Neural cell (in vitro differentiated cells): ENCODE measurements around the gene SPPL3. TPM values are rescaled to one million over a fixed set of nuclear protein-coding genes. Genes with fewer than 3 reads are reported as not detected.

Experiments
- H2AFZ ChIP-seq: fragments of 200-600, 300-800 bp; sonication (generic), shearing (Covaris generic); 2 replicates; pipeline ENCODE4 v1.6.0; 2014; ENCODE audit warnings: low read depth, mild to moderate bottlenecking, antibody characterized with exemption, low read length, moderate library complexity
- H3F3A ChIP-seq: fragments of 200-600 bp; shearing (Covaris generic); 2 replicates; pipeline ENCODE4 v1.6.1; 2016; ENCODE audit warnings: mild to moderate bottlenecking, moderate library complexity, mixed read lengths, antibody characterized with exemption, low read length; ENCODE audit not compliant: insufficient read depth, poor library complexity, severe bottlenecking
- H3K27ac ChIP-seq: fragments of 200-600, 300-800 bp; sonication (generic), shearing (Covaris generic); 2 replicates; pipeline ENCODE4 v1.5.1; 2014; ENCODE audit warnings: mild to moderate bottlenecking, low read length, moderate library complexity
- H3K27me3 ChIP-seq: fragments of 300-800, 200-600 bp; sonication (generic), shearing (Covaris generic); 2 replicates; pipeline ENCODE4 v1.6.0; 2014; ENCODE audit warnings: mild to moderate bottlenecking, low read depth, low read length, moderate library complexity; ENCODE audit not compliant: insufficient read depth
- H3K36me3 ChIP-seq: fragments of 300-800, 200-600 bp; sonication (generic), shearing (Covaris generic); 2 replicates; pipeline ENCODE4 v1.5.1; 2014; ENCODE audit warnings: mild to moderate bottlenecking, antibody characterized with exemption, low read length, moderate library complexity; ENCODE audit not compliant: insufficient read depth
- H3K4me2 ChIP-seq: fragments of 300-800, 200-600 bp; sonication (generic), shearing (Covaris generic); 2 replicates; pipeline ENCODE4 v1.6.0; 2014; ENCODE audit warnings: mild to moderate bottlenecking, low read length
- H3K4me3 ChIP-seq: fragments of 300-800, 200-600 bp; sonication (generic), shearing (Covaris generic); 2 replicates; pipeline ENCODE4 v1.5.1; 2014; ENCODE audit warnings: mild to moderate bottlenecking, low read length, moderate library complexity
- H3K79me2 ChIP-seq: fragments of 200-600 bp; shearing (Covaris generic); replicated peaks from 2 replicates; pipeline ENCODE4 v1.6.0; 2014; ENCODE audit warnings: mild to moderate bottlenecking, low read length, moderate library complexity; ENCODE audit not compliant: insufficient read depth
- H3K9ac ChIP-seq: fragments of 300-800, 200-600 bp; sonication (generic), shearing (Covaris generic); 2 replicates; pipeline ENCODE4 v1.6.1; 2016; ENCODE audit warnings: mild to moderate bottlenecking, low read length, mixed read lengths
- H3K9me2 ChIP-seq: fragments of 200-600 bp; shearing (Covaris generic); 2 replicates; pipeline ENCODE4 v1.6.1; 2016; ENCODE audit warnings: mild to moderate bottlenecking, low read length, mixed read lengths; ENCODE audit not compliant: insufficient read depth
- H3K9me3 ChIP-seq: fragments of 200-600, 300-800 bp; sonication (generic), shearing (Covaris generic); 2 replicates; pipeline ENCODE4 v1.6.1; 2016; ENCODE audit warnings: mild to moderate bottlenecking, mixed run types, low read length, moderate library complexity, mixed read lengths
- H4K20me1 ChIP-seq: fragments of 200-600 bp; shearing (Covaris generic); 2 replicates; pipeline ENCODE4 v1.6.1; 2016; ENCODE audit warnings: mild to moderate bottlenecking, mixed run types; ENCODE audit not compliant: insufficient read depth
- EP300 ChIP-seq: fragments of 450-650 bp; conservative IDR thresholded peaks from 2 replicates; pipeline ENCODE4 v1.6.1; 2014; ENCODE audit warnings: antibody characterized with exemption, mild to moderate bottlenecking, moderate library complexity; ENCODE audit not compliant: poor library complexity, severe bottlenecking
- EZH2 ChIP-seq: fragments of 200-600, 300-800 bp; shearing (Covaris generic), sonication (generic); IDR thresholded peaks from 2 replicates; pipeline ENCODE4 v1.6.1; 2014; ENCODE audit warnings: antibody characterized with exemption, low read length, borderline replicate concordance, mild to moderate bottlenecking; ENCODE audit not compliant: insufficient read depth, poor library complexity, severe bottlenecking
- MXI1 ChIP-seq: fragments of 450-650 bp; conservative IDR thresholded peaks from 2 replicates; pipeline ENCODE4 v1.6.1; 2014; ENCODE audit warnings: antibody characterized with exemption, mild to moderate bottlenecking; ENCODE audit not compliant: poor library complexity, severe bottlenecking
- POLR2AphosphoS5 ChIP-seq: IDR thresholded peaks from 2 replicates; pipeline ENCODE4 v1.6.1; 2012
- RAD21 ChIP-seq: fragments of 450-650 bp; conservative IDR thresholded peaks from 2 replicates; pipeline ENCODE4 v1.6.1; 2014; ENCODE audit warnings: antibody characterized with exemption, mild to moderate bottlenecking, moderate library complexity
- SMC3 ChIP-seq: fragments of 450-650 bp; conservative IDR thresholded peaks from 2 replicates; pipeline ENCODE4 v1.6.1; 2014; ENCODE audit warnings: antibody characterized with exemption, mild to moderate bottlenecking, moderate library complexity; ENCODE audit not compliant: poor library complexity
- TAF1 ChIP-seq: IDR thresholded peaks from 2 replicates; pipeline ENCODE4 v1.6.1; 2012; ENCODE audit warnings: low read depth
- polyA plus RNA-seq: library from polyadenylated mRNA; depleted of rRNA; stranded (reverse); fragments of >200 nt; gene quantifications from 2 replicates; pipeline ENCODE4 v1.2.3, GENCODE V29; 2014
- TF ChIP-seq, protein P1 (sequence below): fragments of 450-650 bp; IDR thresholded peaks from 2 replicates; pipeline ENCODE4 v1.5.1; 2014; ENCODE audit warnings: antibody characterized with exemption, mild to moderate bottlenecking, moderate library complexity; ENCODE audit not compliant: poor library complexity, severe bottlenecking
- TF ChIP-seq, protein P2 (sequence below): IDR thresholded peaks from 2 replicates; pipeline ENCODE4 v1.6.1; 2012; ENCODE audit warnings: borderline replicate concordance

Gene SPPL3
- polyA plus RNA-seq, 1 donor from 2014 or later = 21.3 TPM

DNA sequence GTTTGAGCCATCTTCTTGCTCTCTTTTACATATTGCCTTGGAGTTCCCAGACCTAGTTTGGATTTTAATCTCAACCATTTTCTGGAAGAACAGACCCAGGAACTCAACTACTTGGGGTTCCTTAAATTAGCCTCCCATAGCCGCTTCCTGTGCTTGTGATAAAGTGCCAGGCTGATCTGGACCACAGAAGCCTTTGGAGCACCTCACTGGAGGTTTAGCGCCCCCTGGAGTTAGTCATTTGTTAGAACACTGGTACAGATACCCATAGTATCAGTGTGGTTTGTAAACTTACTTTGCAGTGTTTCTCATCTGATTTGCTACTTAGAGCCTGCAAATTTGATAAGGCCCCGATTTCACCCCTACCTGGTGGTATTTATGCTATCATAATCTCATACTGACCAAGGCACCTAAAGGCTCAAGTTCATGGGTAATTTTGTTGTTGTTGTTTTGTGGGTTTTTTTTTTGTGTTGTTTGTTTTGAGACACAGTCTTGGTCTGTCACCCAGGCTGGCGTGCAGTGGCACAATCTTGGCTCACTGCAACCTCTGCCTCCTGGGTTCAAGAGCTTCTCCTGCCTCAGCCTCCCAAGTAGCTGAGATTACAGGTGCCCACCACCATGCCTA lies 190.2 kb downstream of the SPPL3 start:
- Histone ChIP-seq H3K4me3 (no peak overlapping the region), H3K4me2 (no peak overlapping the region), H3K79me2 (peaks cover 25% of the 10 kb centered on the region), H3K36me3 (peaks cover 5% of the 10 kb centered on the region), H4K20me1 (no peaks in the 10 kb centered on the region), H3F3A (peaks cover 3% of the 10 kb centered on the region), H3K9me2 (no peaks in the 10 kb centered on the region), H3K27me3 (no peaks in the 10 kb centered on the region), H3K27ac (no peak overlapping the region), H3K9me3 (no peaks in the 10 kb centered on the region), H3K9ac (no peak overlapping the region), H2AFZ (no peak overlapping the region)
- TF ChIP-seq, protein P1, sequence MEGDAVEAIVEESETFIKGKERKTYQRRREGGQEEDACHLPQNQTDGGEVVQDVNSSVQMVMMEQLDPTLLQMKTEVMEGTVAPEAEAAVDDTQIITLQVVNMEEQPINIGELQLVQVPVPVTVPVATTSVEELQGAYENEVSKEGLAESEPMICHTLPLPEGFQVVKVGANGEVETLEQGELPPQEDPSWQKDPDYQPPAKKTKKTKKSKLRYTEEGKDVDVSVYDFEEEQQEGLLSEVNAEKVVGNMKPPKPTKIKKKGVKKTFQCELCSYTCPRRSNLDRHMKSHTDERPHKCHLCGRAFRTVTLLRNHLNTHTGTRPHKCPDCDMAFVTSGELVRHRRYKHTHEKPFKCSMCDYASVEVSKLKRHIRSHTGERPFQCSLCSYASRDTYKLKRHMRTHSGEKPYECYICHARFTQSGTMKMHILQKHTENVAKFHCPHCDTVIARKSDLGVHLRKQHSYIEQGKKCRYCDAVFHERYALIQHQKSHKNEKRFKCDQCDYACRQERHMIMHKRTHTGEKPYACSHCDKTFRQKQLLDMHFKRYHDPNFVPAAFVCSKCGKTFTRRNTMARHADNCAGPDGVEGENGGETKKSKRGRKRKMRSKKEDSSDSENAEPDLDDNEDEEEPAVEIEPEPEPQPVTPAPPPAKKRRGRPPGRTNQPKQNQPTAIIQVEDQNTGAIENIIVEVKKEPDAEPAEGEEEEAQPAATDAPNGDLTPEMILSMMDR = peak; percentile 83
- peak; percentile 87 for TF ChIP-seq SMC3
- TF ChIP-seq, protein P2, sequence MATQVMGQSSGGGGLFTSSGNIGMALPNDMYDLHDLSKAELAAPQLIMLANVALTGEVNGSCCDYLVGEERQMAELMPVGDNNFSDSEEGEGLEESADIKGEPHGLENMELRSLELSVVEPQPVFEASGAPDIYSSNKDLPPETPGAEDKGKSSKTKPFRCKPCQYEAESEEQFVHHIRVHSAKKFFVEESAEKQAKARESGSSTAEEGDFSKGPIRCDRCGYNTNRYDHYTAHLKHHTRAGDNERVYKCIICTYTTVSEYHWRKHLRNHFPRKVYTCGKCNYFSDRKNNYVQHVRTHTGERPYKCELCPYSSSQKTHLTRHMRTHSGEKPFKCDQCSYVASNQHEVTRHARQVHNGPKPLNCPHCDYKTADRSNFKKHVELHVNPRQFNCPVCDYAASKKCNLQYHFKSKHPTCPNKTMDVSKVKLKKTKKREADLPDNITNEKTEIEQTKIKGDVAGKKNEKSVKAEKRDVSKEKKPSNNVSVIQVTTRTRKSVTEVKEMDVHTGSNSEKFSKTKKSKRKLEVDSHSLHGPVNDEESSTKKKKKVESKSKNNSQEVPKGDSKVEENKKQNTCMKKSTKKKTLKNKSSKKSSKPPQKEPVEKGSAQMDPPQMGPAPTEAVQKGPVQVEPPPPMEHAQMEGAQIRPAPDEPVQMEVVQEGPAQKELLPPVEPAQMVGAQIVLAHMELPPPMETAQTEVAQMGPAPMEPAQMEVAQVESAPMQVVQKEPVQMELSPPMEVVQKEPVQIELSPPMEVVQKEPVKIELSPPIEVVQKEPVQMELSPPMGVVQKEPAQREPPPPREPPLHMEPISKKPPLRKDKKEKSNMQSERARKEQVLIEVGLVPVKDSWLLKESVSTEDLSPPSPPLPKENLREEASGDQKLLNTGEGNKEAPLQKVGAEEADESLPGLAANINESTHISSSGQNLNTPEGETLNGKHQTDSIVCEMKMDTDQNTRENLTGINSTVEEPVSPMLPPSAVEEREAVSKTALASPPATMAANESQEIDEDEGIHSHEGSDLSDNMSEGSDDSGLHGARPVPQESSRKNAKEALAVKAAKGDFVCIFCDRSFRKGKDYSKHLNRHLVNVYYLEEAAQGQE = no peak
- peak; percentile 76 for TF ChIP-seq RAD21

DNA sequence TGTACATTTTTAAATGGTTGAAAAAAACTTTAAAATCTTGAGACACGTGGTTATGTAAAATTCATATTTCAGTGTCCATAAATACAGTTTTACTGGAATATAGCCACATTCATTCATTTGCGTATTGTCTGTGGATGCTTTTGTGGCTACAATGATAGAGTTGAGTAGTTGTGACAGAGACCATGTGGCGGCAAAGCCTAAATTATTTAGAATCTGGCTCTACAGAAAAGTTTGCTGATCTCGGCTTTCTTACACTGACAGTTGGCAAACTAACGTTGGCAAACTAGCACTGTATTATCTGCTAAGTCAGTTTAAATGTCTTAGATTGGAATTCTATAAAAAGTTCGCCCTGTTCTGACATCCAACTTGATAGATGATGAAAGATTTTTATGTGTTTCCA lies 191.5 kb downstream of the SPPL3 start:
- Histone ChIP-seq H3K27ac (no peak overlapping the region), H3K9me2 (no peaks in the 10 kb centered on the region), H4K20me1 (no peaks in the 10 kb centered on the region), H3F3A (peaks cover 3% of the 10 kb centered on the region), H3K79me2 (peaks cover 25% of the 10 kb centered on the region), H3K4me3 (peak overlapping the region; percentile 91), H2AFZ (no peak overlapping the region), H3K27me3 (no peaks in the 10 kb centered on the region), H3K9me3 (no peaks in the 10 kb centered on the region), H3K9ac (no peak overlapping the region), H3K36me3 (no peaks in the 10 kb centered on the region), H3K4me2 (no peak overlapping the region)
- TF ChIP-seq SMC3 (no peak), EP300 (no peak), TAF1 (no peak), MXI1 (no peak), RAD21 (no peak), POLR2AphosphoS5 (no peak), EZH2 (no peak)
- TF ChIP-seq, protein P2 = no peak
- TF ChIP-seq, protein P1 = no peak
